ENCODE data around the gene NKAIN2.

NKAIN2 gene

DNA sequence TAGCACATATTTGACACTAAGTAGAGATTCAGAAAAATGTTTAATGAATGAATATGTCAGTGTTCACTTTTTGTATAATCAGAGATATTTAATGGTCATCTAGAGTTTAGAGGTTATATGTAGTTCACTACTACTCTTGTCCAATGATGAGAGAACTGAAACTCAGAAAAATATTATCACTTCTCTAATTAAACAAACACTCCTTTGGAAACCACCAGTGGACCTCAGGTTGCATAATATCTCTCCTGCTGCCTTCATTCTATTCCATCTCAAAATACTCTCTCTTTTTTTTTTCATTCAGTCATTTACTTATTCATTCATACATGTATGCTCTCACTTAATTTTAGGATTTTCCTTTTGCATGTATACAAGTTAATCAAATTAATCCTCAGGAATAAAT lies 735.4 kb downstream of the NKAIN2 start:
- DNase-seq = no peak
- H3K79me2 ChIP-seq (ENCODE audit: control insufficient read depth, insufficient read depth, low read length, poor library complexity) = no peaks in the 10 kb centered on the region
- no peak overlapping the region for H3K9ac ChIP-seq (ENCODE audit: low read length)
- H2BK12ac ChIP-seq (ENCODE audit: low read length) = no peak overlapping the region
- no peaks in the 10 kb centered on the region for H3K79me1 ChIP-seq (ENCODE audit: low read length)
- H4K91ac ChIP-seq (ENCODE audit: low read depth, low read length) = no peak overlapping the region
- H2AFZ ChIP-seq (ENCODE audit: insufficient read depth, low read length, poor library complexity) = no peak overlapping the region
- H4K8ac ChIP-seq (ENCODE audit: low read depth, low read length) = no peak overlapping the region
- no peak overlapping the region for H2AK5ac ChIP-seq (ENCODE audit: low read length)
- H3K4me1 ChIP-seq (ENCODE audit: control insufficient read depth in 1 of 2, insufficient read depth in 2 of 2, low read length in 2 of 2) = peaks cover 0 to 2% of the 10 kb centered on the region in 2 experiments
- H3K27me3 ChIP-seq (ENCODE audit: insufficient read depth, low read length) = no peaks in the 10 kb centered on the region
- H2BK5ac ChIP-seq (ENCODE audit: low read depth, low read length, poor library complexity) = no peak overlapping the region
- H3K23ac ChIP-seq (ENCODE audit: low read length) = no peak overlapping the region
- no peak overlapping the region for H4K12ac ChIP-seq (ENCODE audit: low read depth, low read length)
- H3K36me3 ChIP-seq (ENCODE audit: control insufficient read depth in 1 of 2, insufficient read depth in 2 of 2, low read length in 2 of 2) = no peaks in the 10 kb centered on the region
- no peak overlapping the region for H3K4me2 ChIP-seq (ENCODE audit: low read length)
- H3K4ac ChIP-seq (ENCODE audit: low read depth, low read length) = no peak overlapping the region
- H3K4me3 ChIP-seq (ENCODE audit: low read depth, low read length) = no peak overlapping the region
- no peak overlapping the region for H3K18ac ChIP-seq (ENCODE audit: low read length)
- no peak overlapping the region for H3K27ac ChIP-seq (ENCODE audit: low read depth, low read length)
- no peak overlapping the region for H3K14ac ChIP-seq (ENCODE audit: low read length)
- H2BK120ac ChIP-seq (ENCODE audit: insufficient read depth, low read length, poor library complexity) = no peak overlapping the region
- no peaks in the 10 kb centered on the region for H3K9me3 ChIP-seq (ENCODE audit: insufficient read depth, low read depth, low read length)

DNA sequence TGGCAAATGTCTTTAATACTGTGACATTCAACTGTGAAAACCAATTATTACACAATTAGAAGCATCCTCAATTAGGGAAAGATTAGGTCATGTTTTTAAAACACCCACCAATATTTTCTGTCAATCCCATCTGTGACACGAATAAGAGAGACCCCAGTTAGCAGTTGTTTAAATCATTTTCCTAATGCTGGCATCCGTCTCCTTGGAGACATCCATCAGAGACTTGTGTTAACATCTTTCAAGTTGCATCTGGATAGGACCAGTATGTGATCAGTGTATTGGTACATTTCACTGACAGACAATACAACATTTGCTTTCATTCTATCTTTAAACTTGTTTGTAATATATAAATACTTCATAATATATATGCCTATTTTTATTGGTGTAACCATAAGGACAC lies 737.9 kb downstream of the NKAIN2 start:
- Histone ChIP-seq H3K79me2 (ENCODE audit: control insufficient read depth, insufficient read depth, low read length, poor library complexity) (no peaks in the 10 kb centered on the region), H3K23ac (ENCODE audit: low read length) (no peak overlapping the region), H3K18ac (ENCODE audit: low read length) (no peak overlapping the region), H3K14ac (ENCODE audit: low read length) (no peak overlapping the region), H2AFZ (ENCODE audit: insufficient read depth, low read length, poor library complexity) (no peak overlapping the region), H3K36me3 (ENCODE audit: control insufficient read depth in 1 of 2, insufficient read depth in 2 of 2, low read length in 2 of 2) (no peaks in the 10 kb centered on the region), H3K4me3 (ENCODE audit: low read depth, low read length) (no peak overlapping the region), H3K4me2 (ENCODE audit: low read length) (no peak overlapping the region), H3K9ac (ENCODE audit: low read length) (no peak overlapping the region), H3K27ac (ENCODE audit: low read depth, low read length) (no peak overlapping the region), H2BK12ac (ENCODE audit: low read length) (no peak overlapping the region), H2BK5ac (ENCODE audit: low read depth, low read length, poor library complexity) (no peak overlapping the region), H2AK5ac (ENCODE audit: low read length) (no peak overlapping the region), H3K27me3 (ENCODE audit: insufficient read depth, low read length) (no peaks in the 10 kb centered on the region), H3K4me1 (ENCODE audit: control insufficient read depth in 1 of 2, insufficient read depth in 2 of 2, low read length in 2 of 2) (no peaks in the 10 kb centered on the region), H3K4ac (ENCODE audit: low read depth, low read length) (no peak overlapping the region), H3K9me3 (ENCODE audit: insufficient read depth, low read depth, low read length) (no peaks in the 10 kb centered on the region), H3K79me1 (ENCODE audit: low read length) (no peaks in the 10 kb centered on the region), H4K91ac (ENCODE audit: low read depth, low read length) (no peak overlapping the region), H2BK120ac (ENCODE audit: insufficient read depth, low read length, poor library complexity) (no peak overlapping the region), H4K8ac (ENCODE audit: low read depth, low read length) (no peak overlapping the region), H4K12ac (ENCODE audit: low read depth, low read length) (no peak overlapping the region)
- DNase-seq = no peak
- WGBS (ENCODE audit: extremely low coverage, insufficient coverage, insufficient read length) = no CpG with 5 or more reads among the region's 2 CpGs

DNA sequence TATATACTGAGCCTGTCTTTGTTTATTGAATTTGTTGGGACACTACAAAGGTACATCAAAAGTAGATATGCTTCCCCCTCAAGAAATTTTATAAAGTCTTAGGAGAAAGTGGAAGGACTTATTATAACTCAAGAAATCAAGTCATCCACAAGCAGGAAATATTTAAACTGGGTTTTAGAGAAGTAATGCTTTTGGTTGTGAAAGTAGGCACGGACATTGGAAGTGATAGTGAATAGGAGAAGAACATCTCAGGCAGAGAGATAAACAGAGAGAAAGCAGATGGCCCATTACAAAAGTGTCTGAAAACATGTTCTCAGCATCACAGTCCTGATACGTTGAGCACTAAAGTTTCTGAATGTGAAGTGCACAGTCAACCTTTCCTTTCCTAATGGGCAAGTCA lies 742.9 kb downstream of the NKAIN2 start:
- Histone ChIP-seq H3K27ac (ENCODE audit: low read depth, low read length) (no peak overlapping the region), H3K4me3 (ENCODE audit: low read depth, low read length) (no peak overlapping the region), H3K18ac (ENCODE audit: low read length) (no peak overlapping the region), H3K14ac (ENCODE audit: low read length) (no peak overlapping the region), H3K27me3 (ENCODE audit: insufficient read depth, low read length) (no peaks in the 10 kb centered on the region), H2BK5ac (ENCODE audit: low read depth, low read length, poor library complexity) (no peak overlapping the region), H3K4ac (ENCODE audit: low read depth, low read length) (no peak overlapping the region), H4K8ac (ENCODE audit: low read depth, low read length) (no peak overlapping the region), H2BK12ac (ENCODE audit: low read length) (no peak overlapping the region), H2BK120ac (ENCODE audit: insufficient read depth, low read length, poor library complexity) (no peak overlapping the region), H3K79me2 (ENCODE audit: control insufficient read depth, insufficient read depth, low read length, poor library complexity) (no peaks in the 10 kb centered on the region), H3K4me2 (ENCODE audit: low read length) (no peak overlapping the region), H3K9ac (ENCODE audit: low read length) (no peak overlapping the region), H3K36me3 (ENCODE audit: control insufficient read depth in 1 of 2, insufficient read depth in 2 of 2, low read length in 2 of 2) (no peaks in the 10 kb centered on the region), H3K4me1 (ENCODE audit: control insufficient read depth in 1 of 2, insufficient read depth in 2 of 2, low read length in 2 of 2) (no peaks in the 10 kb centered on the region), H4K12ac (ENCODE audit: low read depth, low read length) (no peak overlapping the region), H3K9me3 (ENCODE audit: insufficient read depth, low read depth, low read length) (no peaks in the 10 kb centered on the region), H2AFZ (ENCODE audit: insufficient read depth, low read length, poor library complexity) (no peak overlapping the region), H4K91ac (ENCODE audit: low read depth, low read length) (no peak overlapping the region), H2AK5ac (ENCODE audit: low read length) (no peak overlapping the region), H3K79me1 (ENCODE audit: low read length) (no peaks in the 10 kb centered on the region), H3K23ac (ENCODE audit: low read length) (no peak overlapping the region)
- DNase-seq = no peak
- WGBS (ENCODE audit: extremely low coverage, insufficient coverage, insufficient read length) = no CpG with 5 or more reads among the region's 2 CpGs

DNA sequence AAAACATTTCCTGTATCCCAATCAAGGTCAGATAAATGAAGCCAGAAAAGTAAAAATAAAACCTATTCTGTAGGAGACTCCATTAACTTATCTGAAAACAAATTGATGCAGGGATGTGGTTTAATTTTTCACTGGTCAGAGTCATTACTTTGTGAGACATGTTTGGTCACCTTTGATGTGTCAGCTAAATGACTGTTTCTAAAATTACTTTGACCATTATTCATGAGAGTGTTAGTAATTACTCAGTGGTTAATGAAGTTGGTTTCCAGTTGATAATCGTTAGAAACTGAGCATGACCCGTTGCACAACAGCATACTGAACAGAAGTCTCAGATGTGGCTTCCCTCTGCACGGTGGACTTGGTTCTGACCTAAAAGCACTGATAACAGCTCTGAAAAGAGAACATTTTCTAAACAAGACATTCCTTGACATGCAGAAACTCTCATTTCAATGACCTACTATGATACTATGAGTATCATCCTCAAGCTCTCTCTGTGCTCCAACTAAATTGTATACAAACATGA lies 748.1 kb downstream of the NKAIN2 start:
- Histone ChIP-seq H4K8ac (ENCODE audit: low read depth, low read length) (no peak overlapping the region), H3K36me3 (ENCODE audit: control insufficient read depth in 1 of 2, insufficient read depth in 2 of 2, low read length in 2 of 2) (no peaks in the 10 kb centered on the region), H3K23ac (ENCODE audit: low read length) (no peak overlapping the region), H4K91ac (ENCODE audit: low read depth, low read length) (no peak overlapping the region), H3K4me3 (ENCODE audit: low read depth, low read length) (no peak overlapping the region), H3K9ac (ENCODE audit: low read length) (no peak overlapping the region), H3K79me2 (ENCODE audit: control insufficient read depth, insufficient read depth, low read length, poor library complexity) (no peaks in the 10 kb centered on the region), H3K27ac (ENCODE audit: low read depth, low read length) (no peak overlapping the region), H2BK120ac (ENCODE audit: insufficient read depth, low read length, poor library complexity) (no peak overlapping the region), H2BK5ac (ENCODE audit: low read depth, low read length, poor library complexity) (no peak overlapping the region), H2AFZ (ENCODE audit: insufficient read depth, low read length, poor library complexity) (no peak overlapping the region), H2BK12ac (ENCODE audit: low read length) (no peak overlapping the region), H3K4ac (ENCODE audit: low read depth, low read length) (no peak overlapping the region), H4K12ac (ENCODE audit: low read depth, low read length) (no peak overlapping the region), H3K4me2 (ENCODE audit: low read length) (no peak overlapping the region), H3K4me1 (ENCODE audit: control insufficient read depth in 1 of 2, insufficient read depth in 2 of 2, low read length in 2 of 2) (no peaks in the 10 kb centered on the region), H3K14ac (ENCODE audit: low read length) (no peak overlapping the region), H3K9me3 (ENCODE audit: insufficient read depth, low read depth, low read length) (no peaks in the 10 kb centered on the region), H3K79me1 (ENCODE audit: low read length) (no peaks in the 10 kb centered on the region), H3K18ac (ENCODE audit: low read length) (no peak overlapping the region), H2AK5ac (ENCODE audit: low read length) (no peak overlapping the region), H3K27me3 (ENCODE audit: insufficient read depth, low read length) (no peaks in the 10 kb centered on the region)
- WGBS (ENCODE audit: extremely low coverage, insufficient coverage, insufficient read length) = no CpG with 5 or more reads among the region's 3 CpGs
- no peak for DNase-seq
